GM19023 (cell line): ENCODE data around the gene CENATAC.
"Not testable (repeated sequence)": the region's sequence is repeated elsewhere in the genome, so short reads cannot be mapped to it uniquely, and the experiment has no call there.

ENCODE experiments used
- ATAC-seq: cut with Tn5 transposase; IDR thresholded peaks from one replicate; pipeline ENCODE4 v1.9.1; 2021; ENCODE audit warnings: mild to moderate bottlenecking, moderate library complexity; ENCODE audit not compliant: unreplicated experiment

CENATAC gene, protein sequence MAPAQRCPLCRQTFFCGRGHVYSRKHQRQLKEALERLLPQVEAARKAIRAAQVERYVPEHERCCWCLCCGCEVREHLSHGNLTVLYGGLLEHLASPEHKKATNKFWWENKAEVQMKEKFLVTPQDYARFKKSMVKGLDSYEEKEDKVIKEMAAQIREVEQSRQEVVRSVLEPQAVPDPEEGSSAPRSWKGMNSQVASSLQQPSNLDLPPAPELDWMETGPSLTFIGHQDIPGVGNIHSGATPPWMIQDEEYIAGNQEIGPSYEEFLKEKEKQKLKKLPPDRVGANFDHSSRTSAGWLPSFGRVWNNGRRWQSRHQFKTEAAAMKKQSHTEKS

DNA sequence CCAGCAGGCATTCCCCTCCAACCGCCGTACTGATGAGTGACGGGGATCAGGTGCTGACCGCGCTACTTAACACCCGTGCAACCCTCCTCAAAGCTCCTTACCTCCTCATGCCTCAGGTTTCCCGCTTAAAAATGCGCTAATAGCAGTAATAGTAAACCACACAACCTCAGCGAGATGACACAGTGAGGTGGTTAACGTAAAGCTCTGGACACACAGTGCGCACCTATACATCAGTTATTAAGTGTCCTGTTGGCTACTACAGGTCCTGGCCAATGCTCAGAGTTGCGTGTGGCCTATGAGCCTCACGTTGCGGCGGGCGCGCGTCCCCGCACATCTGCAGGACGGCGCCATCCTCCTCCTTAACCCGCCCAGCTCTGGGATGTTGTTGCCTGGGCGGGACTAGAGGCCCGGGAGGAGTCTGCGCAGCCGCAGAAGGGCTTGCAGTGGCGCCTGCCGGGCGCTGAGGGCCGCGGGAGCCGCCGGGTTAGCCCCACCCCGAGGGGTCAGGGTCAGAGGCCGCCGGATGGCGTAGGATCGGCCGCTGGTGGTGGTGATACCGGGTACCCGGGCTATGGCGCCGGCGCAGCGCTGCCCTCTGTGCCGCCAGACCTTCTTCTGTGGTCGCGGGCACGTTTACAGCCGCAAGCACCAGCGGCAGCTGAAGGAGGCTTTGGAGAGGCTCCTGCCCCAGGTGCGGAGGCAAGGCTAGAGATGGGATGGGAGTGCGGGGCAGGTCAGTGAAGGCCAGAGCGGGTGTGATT, at the start of gene CENATAC:
TSS of gene CENATAC (plus strand) at position 512 of the 761 bp plus-strand sequence. CDS start at position 572, 60 bp downstream.
- peak; percentile 90 for ATAC-seq

DNA sequence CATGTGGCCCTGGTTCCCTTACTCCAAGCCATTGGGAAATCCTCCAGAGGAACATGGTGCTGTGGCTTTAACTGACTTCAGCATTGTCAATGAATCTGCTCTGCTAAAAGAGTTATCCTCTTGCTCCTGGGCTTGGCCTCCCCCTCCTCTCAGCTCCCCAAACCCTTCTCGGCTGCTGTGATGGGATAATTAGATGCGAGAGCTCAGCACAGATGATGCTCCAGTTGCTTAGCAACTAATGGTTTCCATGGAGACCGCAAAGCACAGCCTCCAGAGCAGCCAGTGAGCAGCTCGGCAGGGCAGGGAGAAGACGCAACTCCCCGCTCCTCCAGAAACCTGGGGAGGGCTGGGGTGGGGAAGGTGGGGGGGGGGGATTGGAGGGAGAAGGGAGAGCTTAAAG, 44.7 kb upstream of the CENATAC start:
- no peak for ATAC-seq

DNA sequence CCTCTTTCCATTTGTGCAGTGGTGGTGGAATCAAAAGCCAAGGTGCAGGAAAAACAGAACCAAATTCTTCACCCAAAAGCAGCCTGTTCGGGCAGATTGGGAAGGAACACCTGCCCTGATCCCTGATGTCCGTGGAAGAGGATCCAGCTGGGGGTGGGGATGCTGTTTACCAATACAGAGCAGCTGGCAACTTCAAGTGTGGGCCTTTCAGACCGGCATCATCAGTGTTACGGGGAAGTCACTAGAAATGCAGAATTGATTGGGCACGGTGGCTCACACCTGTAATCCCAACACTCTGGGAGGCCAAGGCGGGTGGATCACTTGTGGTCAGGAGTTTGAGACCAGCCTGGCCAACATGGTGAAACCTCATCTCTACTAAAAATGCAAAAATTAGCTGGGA, 44.0 kb upstream of the CENATAC start:
- not testable (repeated sequence) for ATAC-seq

DNA sequence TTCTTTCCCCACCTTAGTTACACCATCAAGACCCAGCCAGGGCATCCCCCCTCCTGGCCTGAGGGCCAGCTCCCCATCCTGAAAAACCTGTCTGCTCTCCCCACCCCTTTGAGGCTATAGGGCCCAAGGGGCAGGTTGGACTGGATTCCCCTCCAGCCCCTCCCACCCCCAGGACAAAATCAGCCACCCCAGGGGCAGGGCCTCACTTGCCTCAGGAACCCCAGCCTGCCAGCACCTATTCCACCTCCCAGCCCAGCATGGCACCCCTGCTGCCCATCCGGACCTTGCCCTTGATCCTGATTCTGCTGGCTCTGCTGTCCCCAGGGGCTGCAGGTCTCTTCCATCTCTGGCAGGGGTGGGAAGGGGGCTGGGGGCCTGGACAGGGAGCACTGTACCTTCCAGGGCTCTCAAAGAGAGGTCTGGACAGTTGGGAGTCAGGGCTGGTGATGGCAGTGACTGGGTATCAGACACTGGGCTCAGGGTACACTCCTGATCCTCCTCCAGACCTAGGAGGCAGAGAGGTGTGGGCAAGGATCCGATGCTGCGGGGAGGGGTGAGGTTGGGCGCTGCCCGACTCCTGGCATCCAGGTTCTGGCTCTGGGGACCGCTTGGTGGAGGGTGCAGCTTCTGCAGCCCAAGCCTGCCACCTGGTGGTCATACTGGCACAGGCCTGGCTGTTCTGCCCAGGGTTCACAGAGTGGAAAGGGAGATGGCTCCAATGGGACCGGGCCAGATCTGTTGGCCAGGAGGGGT, 41.7 kb upstream of the CENATAC start, which contains the start of gene UPK2:
TSS of gene UPK2 (plus strand) at position 205 of the 753 bp plus-strand sequence. CDS start at position 258, 53 bp downstream.
- ATAC-seq = no peak

DNA sequence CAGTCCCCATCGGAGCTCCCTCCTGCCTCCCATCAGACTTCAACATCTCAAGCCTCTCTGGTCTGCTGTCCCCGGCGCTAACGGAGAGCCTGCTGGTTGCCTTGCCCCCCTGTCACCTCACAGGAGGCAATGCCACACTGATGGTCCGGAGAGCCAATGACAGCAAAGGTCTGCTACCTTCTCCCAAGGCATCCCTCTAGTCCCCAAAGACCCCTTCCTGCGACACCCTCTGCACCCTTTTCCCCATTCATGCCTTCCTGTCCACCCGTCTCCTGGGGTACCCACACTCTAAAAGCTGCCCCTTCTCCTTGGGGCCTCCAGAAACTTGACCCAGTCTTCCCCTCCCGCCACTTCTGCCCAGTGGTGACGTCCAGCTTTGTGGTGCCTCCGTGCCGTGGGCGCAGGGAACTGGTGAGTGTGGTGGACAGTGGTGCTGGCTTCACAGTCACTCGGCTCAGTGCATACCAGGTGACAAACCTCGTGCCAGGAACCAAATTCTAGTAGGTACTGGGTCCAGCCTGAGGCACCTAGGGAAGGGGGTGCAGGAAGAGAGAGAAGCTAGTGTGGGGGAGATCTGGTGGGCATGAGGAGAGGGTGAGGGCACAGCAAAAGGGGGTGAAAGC, 41.0 kb upstream of the CENATAC start:
- ATAC-seq = no peak

DNA sequence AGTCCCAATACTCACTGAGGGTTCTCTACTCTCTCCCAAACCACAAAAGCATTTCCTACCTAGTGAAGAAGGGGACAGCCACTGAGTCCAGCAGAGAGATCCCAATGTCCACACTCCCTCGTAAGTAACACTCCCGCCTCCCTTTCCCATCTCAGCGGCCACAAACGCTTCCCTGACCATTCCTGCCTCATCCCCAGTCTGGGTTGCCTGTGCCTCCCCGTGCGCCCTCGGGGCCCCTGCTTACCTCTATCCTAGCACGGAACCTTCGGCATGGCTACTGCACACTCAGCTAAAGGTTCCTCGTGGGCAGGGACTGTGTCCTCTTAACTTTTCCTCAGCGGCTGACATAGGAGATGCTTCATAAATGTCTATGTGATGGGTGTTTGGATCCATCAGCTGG, 40.4 kb upstream of the CENATAC start:
- no peak for ATAC-seq

DNA sequence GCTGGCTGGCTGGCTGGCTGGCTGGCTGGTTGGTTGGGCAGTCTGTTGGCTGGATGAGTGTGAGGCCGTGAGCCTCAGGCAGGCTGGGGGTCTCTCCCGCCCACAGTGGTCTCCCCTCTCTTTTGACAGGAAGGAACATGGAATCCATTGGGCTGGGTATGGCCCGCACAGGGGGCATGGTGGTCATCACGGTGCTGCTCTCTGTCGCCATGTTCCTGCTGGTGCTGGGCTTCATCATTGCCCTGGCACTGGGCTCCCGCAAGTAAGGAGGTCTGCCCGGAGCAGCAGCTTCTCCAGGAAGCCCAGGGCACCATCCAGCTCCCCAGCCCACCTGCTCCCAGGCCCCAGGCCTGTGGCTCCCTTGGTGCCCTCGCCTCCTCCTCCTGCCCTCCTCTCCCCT, 40.0 kb upstream of the CENATAC start:
- no peak for ATAC-seq

DNA sequence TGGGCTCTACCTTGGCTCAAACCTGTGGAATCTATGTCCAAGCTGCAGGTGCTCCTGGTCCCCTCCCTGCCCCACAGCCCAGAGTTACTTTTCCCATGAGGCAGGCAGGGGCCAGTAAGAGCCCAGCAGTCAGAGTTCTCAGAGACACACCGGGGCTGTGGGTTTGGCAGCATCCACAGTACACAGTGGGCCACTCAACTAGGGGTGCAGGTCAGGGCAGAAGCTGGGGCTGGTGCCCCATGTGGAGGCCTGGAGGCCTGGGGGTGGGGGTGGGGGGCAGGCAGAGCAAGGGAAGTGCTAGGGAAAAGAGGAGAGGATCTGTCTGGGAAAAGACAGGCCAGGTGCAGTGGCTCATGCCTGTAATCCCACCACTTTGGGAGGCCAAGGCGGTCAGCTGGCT, 39.4 kb upstream of the CENATAC start:
- no peak for ATAC-seq

DNA sequence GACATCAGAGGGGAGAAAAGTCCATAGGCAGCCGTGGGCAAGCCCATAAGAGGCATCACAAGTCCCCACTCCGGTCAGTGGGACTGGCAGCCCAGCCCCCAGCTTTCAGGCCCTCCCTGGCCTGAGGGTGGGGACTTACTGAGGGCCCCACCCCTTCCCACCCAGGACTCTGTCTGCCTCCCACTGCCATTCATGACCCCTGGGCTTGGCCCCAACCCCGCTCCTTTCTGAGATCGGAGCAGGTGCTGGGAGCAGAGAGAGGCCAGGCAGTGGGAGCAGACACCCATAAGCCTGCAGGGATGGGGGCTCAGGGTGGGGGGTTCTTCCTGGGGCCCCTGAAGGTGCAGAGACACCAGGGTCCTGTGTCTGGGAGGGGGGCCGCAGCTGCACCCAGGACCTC, 36.7 kb upstream of the CENATAC start:
- ATAC-seq = no peak

DNA sequence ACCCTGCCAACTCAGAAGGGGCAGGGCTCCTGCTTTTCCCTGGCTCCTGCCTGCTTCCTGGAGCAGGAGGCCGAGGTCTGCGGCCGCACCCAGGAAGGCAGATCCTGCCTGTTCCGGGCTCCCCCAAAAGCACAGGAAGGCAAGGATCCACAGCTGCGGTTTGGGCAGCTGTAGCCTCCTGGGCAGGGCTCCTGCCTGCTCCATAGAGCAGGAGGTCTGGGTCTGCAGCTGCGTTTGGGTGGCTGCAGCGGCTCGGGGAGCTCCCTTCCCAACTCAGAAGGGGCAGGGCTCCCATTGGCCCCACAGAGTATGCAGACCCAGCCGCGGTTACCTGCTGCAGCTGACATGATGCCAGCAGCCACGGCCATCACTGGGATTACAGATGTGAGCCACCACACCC, 36.3 kb upstream of the CENATAC start:
- ATAC-seq = no peak

DNA sequence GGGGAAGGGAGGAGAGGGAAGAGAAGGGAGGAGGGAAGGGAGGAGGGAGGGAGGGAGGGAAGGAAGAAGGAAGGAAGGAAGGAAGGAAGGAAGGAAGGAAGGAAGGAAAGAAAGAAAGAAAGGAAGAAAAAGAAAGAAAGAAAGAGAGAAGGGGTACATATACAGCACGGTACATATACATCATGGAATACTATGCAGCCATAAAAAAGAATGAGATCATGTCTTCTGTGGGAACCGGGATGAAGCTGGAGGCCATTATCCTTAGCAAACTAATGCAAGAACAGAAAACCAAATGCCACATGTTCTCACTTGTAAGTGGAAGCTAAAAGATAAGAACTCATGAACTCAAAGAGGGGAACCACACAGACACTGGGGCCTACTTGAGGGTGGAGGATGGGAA, 28.4 kb upstream of the CENATAC start:
- not testable (repeated sequence) for ATAC-seq

DNA sequence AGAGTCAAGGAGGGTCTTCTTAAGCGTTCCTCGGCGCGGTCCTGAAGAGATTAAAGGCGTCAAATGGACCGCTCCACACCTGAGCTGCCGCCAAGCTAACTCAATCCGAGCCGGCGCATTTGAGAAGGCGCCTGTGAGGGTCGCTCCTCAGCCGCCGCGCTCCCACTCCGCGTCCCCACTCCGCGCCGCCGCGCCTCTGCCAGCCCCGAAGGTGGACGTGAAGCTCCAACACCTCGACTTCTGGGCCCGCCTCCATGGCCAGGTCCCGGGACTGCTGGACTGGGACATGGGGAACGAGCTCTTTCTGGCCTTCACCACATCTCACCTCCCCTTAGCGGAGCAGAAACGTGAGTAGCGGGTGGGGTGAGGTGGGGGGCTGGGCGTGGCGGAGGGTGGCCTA, 26.3 kb upstream of the CENATAC start, which contains the start of gene FOXR1:
TSS of gene FOXR1 (plus strand) at position 116 of the 400 bp plus-strand sequence. CDS start at position 287, 171 bp downstream.
- ATAC-seq = no peak

DNA sequence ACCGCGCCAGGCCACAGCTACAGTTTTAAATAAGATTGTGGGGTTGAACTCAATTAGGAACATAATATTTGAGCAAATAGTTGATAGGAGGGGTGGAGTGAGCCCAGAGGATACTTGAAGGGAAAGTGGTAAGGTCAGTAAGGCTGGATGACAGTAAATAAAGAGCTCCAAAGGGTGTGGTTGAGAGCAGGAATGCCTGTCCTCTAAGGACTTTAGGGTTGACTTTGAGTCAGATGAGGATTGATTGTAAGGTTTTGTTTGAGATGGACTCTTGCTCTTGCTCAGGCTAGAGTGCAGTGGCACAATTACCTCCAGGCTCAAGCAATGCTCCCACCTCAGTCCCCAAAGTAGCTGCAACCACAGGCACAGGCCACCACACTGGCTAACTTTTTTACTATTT, 24.0 kb upstream of the CENATAC start:
- ATAC-seq = no peak

DNA sequence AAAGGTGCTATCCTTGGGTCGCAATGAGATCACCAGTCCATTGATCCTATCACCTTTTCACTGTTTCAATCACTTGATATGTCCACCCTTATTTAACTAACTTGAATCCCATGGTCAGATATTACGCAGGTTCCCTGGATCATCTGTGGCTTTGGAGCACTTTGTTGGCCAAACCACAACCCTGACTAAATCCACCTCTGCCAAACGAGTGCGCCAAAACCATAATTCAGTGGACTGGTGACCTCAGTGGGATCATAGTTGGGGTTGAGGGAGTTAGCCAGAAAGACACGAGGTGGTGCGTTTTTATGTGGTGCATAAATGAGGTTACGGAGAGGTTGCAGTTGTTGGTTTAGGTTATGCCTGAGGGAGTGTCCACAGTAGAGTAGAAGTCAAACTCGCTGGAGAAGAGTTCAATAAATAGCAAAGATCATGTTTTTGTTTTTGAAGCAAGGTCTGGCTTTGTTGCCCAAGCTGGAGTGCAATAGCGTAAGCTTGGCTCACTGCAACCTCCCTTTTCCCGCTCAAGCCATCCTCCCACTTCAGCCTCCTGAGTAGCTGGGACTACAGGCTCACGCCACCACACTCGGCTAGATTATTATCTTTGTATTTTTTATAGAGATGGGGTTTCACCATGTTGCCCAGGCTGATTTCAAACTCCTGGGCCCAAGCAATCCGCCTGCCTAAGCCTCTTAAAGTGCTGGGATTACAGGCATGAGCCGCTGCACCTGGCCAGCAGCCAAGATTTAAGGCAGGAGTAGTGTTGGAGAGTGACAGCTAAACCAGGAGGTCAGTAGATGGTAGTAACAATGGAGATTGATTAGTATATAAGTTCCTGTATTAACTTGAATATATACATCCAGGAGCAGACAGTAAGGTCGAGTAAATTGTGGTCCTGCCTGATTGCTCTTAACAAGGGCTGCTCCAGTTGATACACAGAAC, 21.9 kb upstream of the CENATAC start:
- no peak for ATAC-seq

DNA sequence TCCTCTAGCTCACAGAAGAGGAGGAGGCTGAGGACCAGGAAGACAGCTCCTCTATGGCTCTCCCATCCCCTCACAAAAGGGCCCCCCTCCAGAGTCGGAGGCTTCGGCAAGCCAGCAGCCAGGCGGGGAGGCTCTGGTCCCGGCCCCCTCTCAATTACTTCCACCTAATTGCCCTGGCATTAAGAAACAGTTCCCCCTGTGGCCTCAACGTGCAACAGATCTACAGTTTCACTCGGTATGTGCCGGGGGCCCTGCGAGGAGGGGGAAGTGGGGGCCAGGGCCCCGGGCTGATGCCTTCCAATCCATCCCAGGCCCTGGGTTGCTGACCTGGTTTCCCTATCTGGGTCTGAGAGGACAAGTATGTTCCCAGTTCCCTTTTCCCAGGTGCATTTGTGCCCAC, 18.5 kb upstream of the CENATAC start:
- ATAC-seq = no peak

DNA sequence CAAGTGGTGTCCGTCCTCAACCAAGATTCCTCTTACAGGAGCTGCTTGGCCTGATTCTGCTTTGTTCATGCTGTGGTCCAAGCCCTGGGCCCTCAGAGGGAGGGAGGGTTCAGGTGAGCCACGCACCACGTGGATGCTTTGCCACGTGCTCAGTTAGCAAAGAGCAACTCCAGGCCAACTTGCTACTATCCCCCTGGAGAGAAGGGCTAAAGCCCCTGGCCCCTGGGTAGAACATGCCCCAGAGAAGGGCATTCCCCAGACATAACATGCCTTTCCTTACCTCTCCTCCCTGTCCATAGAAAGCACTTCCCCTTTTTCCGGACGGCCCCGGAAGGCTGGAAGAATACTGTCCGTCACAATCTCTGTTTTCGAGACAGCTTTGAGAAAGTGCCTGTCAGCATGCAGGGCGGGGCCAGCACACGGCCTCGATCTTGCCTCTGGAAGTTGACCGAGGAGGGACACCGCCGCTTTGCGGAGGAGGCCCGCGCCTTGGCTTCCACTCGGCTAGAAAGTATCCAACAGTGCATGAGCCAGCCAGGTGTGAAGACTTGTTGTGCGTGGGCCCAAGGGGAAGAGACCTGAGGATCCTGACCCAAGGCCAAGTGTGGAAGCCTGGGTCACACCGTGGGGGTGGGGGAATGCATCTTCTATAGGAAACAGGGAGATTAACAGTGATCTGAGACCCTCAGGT, 17.6 kb upstream of the CENATAC start:
- no peak for ATAC-seq

DNA sequence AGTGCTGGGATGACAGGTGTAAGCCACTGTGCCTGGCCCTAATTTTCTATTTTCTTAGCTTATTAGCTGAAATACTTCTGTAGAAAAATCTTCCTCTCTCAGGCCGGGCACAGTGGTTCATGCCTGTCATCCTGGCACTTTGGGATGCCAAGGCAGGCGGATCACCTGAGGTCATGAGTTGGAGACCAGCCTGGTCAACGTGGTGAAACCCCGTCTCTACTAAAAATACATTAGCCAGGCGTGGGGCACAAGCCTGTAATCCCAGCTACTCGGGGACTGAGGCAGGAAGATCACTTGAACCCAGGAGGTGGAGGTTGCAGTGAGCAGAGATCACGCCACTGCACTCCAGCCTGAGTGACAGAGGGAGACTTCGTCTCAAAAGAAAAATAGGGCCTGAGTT, 13.6 kb upstream of the CENATAC start:
- ATAC-seq = not testable (repeated sequence)

DNA sequence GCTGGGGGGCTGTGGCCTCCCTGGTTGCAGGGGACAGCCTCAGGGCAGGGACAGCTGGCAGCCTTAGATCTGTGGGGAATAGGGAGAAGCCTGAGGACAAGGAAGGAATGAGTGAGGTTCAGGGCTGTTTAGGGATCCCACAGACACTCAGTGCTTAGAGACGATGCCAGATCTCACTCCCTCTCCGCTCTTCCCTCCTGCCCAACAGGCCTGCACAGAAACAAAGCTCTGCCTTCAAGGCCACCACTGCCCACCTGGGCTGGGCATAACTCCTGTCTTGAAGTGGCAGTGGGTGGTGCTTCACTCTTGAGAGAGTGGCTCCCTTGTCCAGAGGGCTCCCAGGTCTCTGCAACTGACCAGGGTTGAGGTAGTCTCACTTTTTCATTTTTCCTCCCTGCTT, 13.1 kb upstream of the CENATAC start:
- no peak for ATAC-seq

DNA sequence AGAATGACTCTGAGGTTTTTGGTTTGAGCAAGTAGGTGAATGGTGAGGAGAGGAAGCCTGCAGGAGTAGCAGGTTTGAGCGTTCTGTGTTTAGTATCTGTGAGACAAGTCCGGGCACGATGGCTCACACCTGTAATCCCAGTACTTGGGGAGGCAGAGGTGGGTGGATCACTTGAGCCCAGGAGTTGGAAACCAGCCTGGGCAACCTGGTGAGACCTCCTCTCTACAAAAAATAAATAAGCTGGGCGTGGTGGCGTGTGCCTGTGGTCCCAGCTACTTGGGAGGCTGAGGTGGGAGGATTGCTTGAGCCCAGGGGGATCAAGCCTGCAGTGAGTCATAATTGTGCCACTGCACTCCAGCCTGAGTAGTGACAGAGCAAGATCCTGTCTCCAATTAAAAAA, 9.7 kb upstream of the CENATAC start:
- no peak for ATAC-seq
